HepG2 (cell line): Measurements from ENCODE around the gene ZCCHC24. TPM values are rescaled to one million over a fixed set of nuclear protein-coding genes. Genes with fewer than 3 reads are reported as not detected.

Experiments
- DPF2 ChIP-seq: sonication (generic); formaldehyde crosslinking; IDR thresholded peaks from 2 replicates; pipeline ENCODE4 v1.4.0; 2020; ENCODE audit warnings: mild to moderate bottlenecking, low read depth, missing genetic modification reagents, borderline replicate concordance
- EHMT2 ChIP-seq: fragments of 200-600 bp; sonication (generic); IDR thresholded peaks from 2 replicates; pipeline ENCODE4 v1.7.0; 2017; ENCODE audit warnings: antibody characterized with exemption, low read depth, low read length, borderline replicate concordance
- HES4 ChIP-seq: sonication (generic); formaldehyde crosslinking; IDR thresholded peaks from 2 replicates; pipeline ENCODE4 v1.9.0; 2021; ENCODE audit warnings: mild to moderate bottlenecking, missing genetic modification reagents, borderline replicate concordance
- HIVEP1 ChIP-seq: sonication (generic); formaldehyde crosslinking; IDR thresholded peaks from 2 replicates; pipeline ENCODE4 v1.4.0; 2020; ENCODE audit warnings: mild to moderate bottlenecking, missing genetic modification reagents
- HNF4A ChIP-seq: sonication (generic); formaldehyde crosslinking; IDR thresholded peaks from 2 replicates; pipeline ENCODE4 v1.4.0; 2020; ENCODE audit warnings: missing genetic modification reagents
- HNRNPL ChIP-seq: fragments of 200-400 bp; formaldehyde crosslinking; IDR thresholded peaks from 2 replicates; pipeline ENCODE4 v1.6.1; 2017; ENCODE audit warnings: mild to moderate bottlenecking, low read depth, low read length
- NCOA2 ChIP-seq: sonication (generic); formaldehyde crosslinking; IDR thresholded peaks from 2 replicates; pipeline ENCODE4 v1.8.0; 2022; ENCODE audit warnings: inconsistent platforms
- NR2C2 ChIP-seq: sonication (generic); formaldehyde crosslinking; IDR thresholded peaks from 2 replicates; pipeline ENCODE4 v1.4.0; 2020; ENCODE audit warnings: missing genetic modification reagents, mild to moderate bottlenecking, moderate library complexity, borderline replicate concordance
- RFX5 ChIP-seq: IDR thresholded peaks from 2 replicates; pipeline ENCODE4 v1.6.1; 2011; ENCODE audit warnings: low read depth, low read length, improper control_type of control experiment
- SMARCE1 ChIP-seq: fragments of 450-650 bp; IDR thresholded peaks from 2 replicates; pipeline ENCODE4 v1.6.1; 2017; ENCODE audit warnings: borderline replicate concordance
- ZNF180 ChIP-seq: sonication (generic); formaldehyde crosslinking; IDR thresholded peaks from 2 replicates; pipeline ENCODE4 v1.4.0; 2020; ENCODE audit warnings: low read depth, missing genetic modification reagents, borderline replicate concordance
- ZNF207 ChIP-seq: fragments of 450-650 bp; IDR thresholded peaks from 2 replicates; pipeline ENCODE4 v1.6.1; 2016; ENCODE audit warnings: antibody characterized with exemption, borderline replicate concordance
- ZNF225 ChIP-seq: sonication (generic); formaldehyde crosslinking; IDR thresholded peaks from 2 replicates; pipeline ENCODE4 v1.4.0; 2020; ENCODE audit warnings: mild to moderate bottlenecking, missing genetic modification reagents
- ZNF329 ChIP-seq: sonication (generic); formaldehyde crosslinking; IDR thresholded peaks from 2 replicates; pipeline ENCODE4 v1.9.0; 2021; ENCODE audit warnings: low read depth, mild to moderate bottlenecking, missing genetic modification reagents
- ZNF343 ChIP-seq: sonication (generic); formaldehyde crosslinking; IDR thresholded peaks from 2 replicates; pipeline ENCODE4 v1.4.0; 2020; ENCODE audit warnings: mild to moderate bottlenecking, missing genetic modification reagents
- ZNF605 ChIP-seq: sonication (generic); formaldehyde crosslinking; IDR thresholded peaks from 2 replicates; pipeline ENCODE4 v1.8.0; 2022; ENCODE audit warnings: mild to moderate bottlenecking, missing genetic modification reagents
- polyA plus RNA-seq, 8 experiments: library from polyadenylated mRNA; depleted of rRNA in 3 of 8; stranded (reverse) in 7 of 8; unstranded in 1 of 8; fragments of >200 nt; fragmentation: Illumina TruSeq in 4 of 8; extraction: Trizol in 4 of 8; gene quantifications; 2 replicates each; pipeline versions ENCODE4 v1.2.1 to v1.2.3, GENCODE V29; 2011 to 2016; ENCODE audit warnings: low read depth in 4 of 8, missing spikeins in 1 of 8, mixed read lengths in 1 of 8; ENCODE audit not compliant: insufficient read depth in 1 of 8
- total RNA-seq, 5 experiments: library from RNA; depleted of rRNA; stranded (reverse); fragments of >200 nt; fragmentation: Illumina TruSeq; extraction: Trizol; gene quantifications; 2 replicates each; pipeline ENCODE4 v1.2.3, GENCODE V29; 2016; ENCODE audit warnings: low read depth in 1 of 5
- TF ChIP-seq, protein P1 (sequence below): sonication (generic); formaldehyde crosslinking; IDR thresholded peaks from 2 replicates; pipeline ENCODE4 v1.5.1; 2020; ENCODE audit warnings: mild to moderate bottlenecking, moderate library complexity, missing genetic modification reagents
- TF ChIP-seq, protein P2 (sequence below): IDR thresholded peaks from 2 replicates; pipeline ENCODE4 v1.6.1; 2012; ENCODE audit warnings: low read depth, low read length, improper control_type of control experiment
- TF ChIP-seq, protein P3 (sequence below): sonication (generic); formaldehyde crosslinking; IDR thresholded peaks from 2 replicates; pipeline ENCODE4 v1.5.0; 2020; ENCODE audit warnings: missing genetic modification reagents
- TF ChIP-seq, protein P4 (sequence below): sonication (generic); formaldehyde crosslinking; IDR thresholded peaks from 2 replicates; pipeline ENCODE4 v1.4.0; 2020; ENCODE audit warnings: missing genetic modification reagents
- TF ChIP-seq, protein P5 (sequence below): sonication (generic); formaldehyde crosslinking; IDR thresholded peaks from 2 replicates; pipeline ENCODE4 v1.4.0; 2020; ENCODE audit warnings: mild to moderate bottlenecking, missing genetic modification reagents

Gene ZCCHC24
- total and polyA plus RNA-seq, 2 of the 13 experiments (the other 11 are each of a cell fraction or from before 2014, with no cell fraction given) = 3.1 to 7.9 TPM

DNA sequence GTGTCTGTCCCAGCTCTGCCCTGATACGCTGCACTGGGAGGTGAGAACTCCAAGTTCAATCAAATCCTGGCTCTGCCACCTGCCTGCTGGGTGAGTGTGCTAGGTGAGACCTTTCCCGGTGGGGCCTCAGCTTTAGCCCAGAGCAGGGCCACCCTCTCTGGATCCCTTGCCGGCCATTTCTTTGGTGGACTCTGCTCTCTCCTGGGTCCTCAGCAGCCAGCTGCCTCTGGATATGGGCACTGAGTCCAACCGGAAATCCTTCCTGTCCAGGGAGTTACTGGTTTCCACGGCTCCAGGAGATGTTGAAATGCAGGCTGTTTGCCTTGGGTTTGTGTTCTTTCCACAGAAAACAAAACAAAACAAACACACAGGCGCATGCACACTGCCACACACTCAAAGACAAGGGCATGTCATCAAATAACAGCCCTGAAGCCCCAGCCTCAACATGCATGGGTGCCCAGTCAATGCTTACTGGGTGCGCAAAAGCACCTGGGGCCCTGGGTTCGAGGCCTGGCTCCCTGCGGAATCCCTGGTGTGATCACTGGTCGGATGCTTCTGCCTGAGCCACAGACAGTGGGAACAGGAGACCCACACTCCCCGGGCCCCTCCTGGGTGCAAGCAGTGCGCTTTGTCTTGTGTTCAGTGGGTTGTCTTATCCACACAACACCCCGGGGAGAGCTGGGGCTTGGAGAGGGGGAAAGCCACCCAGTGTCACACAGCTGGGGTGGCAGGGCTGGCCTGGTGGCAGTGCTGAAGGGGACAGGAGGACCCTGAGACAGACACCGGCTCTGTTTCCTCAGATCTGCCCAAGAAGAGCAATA, 65.1 kb downstream of the ZCCHC24 start (continued):
- TF ChIP-seq, protein P1, sequence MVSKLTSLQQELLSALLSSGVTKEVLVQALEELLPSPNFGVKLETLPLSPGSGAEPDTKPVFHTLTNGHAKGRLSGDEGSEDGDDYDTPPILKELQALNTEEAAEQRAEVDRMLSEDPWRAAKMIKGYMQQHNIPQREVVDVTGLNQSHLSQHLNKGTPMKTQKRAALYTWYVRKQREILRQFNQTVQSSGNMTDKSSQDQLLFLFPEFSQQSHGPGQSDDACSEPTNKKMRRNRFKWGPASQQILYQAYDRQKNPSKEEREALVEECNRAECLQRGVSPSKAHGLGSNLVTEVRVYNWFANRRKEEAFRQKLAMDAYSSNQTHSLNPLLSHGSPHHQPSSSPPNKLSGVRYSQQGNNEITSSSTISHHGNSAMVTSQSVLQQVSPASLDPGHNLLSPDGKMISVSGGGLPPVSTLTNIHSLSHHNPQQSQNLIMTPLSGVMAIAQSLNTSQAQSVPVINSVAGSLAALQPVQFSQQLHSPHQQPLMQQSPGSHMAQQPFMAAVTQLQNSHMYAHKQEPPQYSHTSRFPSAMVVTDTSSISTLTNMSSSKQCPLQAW (CRISPR knock-in tag) = peak; percentile 75; the same call in 1 of the 2 replicates
- TF ChIP-seq, protein P2, sequence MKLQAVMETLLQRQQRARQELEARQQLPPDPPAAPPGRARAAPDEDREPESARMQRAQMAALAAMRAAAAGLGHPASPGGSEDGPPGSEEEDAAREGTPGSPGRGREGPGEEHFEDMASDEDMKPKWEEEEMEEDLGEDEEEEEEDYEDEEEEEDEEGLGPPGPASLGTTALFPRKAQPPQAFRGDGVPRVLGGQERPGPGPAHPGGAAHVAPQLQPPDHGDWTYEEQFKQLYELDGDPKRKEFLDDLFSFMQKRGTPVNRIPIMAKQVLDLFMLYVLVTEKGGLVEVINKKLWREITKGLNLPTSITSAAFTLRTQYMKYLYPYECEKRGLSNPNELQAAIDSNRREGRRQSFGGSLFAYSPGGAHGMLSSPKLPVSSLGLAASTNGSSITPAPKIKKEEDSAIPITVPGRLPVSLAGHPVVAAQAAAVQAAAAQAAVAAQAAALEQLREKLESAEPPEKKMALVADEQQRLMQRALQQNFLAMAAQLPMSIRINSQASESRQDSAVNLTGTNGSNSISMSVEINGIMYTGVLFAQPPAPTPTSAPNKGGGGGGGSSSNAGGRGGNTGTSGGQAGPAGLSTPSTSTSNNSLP = no peak
- TF ChIP-seq ZNF343 (CRISPR knock-in tag) (peak; percentile 53; the same call in 1 of the 2 replicates), ZNF605 (CRISPR knock-in tag) (peak; percentile 62), HNF4A (CRISPR knock-in tag) (peak; percentile 92), NR2C2 (CRISPR knock-in tag) (peak; percentile 70), HES4 (no peak), ZNF225 (no peak), RFX5 (no peak), ZNF180 (CRISPR knock-in tag) (no peak), HNRNPL (no peak), ZNF329 (CRISPR knock-in tag) (peak; percentile 70; the same call in 1 of the 2 replicates), SMARCE1 (no peak), NCOA2 (CRISPR knock-in tag) (peak; percentile 79), HIVEP1 (CRISPR knock-in tag) (peak; percentile 76; the same call in 1 of the 2 replicates), DPF2 (CRISPR knock-in tag) (peak; percentile 92), EHMT2 (peak; percentile 55; the same call in 1 of the 2 replicates), ZNF207 (no peak)
- TF ChIP-seq, protein P3, sequence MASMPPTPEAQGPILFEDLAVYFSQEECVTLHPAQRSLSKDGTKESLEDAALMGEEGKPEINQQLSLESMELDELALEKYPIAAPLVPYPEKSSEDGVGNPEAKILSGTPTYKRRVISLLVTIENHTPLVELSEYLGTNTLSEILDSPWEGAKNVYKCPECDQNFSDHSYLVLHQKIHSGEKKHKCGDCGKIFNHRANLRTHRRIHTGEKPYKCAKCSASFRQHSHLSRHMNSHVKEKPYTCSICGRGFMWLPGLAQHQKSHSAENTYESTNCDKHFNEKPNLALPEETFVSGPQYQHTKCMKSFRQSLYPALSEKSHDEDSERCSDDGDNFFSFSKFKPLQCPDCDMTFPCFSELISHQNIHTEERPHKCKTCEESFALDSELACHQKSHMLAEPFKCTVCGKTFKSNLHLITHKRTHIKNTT (CRISPR knock-in tag) = no peak
- TF ChIP-seq, protein P4, sequence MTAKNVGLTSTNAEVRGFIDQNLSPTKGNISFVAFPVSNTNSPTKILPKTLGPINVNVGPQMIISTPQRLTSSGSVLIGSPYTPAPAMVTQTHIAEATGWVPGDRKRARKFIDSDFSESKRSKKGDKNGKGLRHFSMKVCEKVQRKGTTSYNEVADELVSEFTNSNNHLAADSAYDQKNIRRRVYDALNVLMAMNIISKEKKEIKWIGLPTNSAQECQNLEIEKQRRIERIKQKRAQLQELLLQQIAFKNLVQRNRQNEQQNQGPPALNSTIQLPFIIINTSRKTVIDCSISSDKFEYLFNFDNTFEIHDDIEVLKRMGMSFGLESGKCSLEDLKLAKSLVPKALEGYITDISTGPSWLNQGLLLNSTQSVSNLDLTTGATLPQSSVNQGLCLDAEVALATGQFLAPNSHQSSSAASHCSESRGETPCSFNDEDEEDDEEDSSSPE = no peak
- TF ChIP-seq, protein P5, sequence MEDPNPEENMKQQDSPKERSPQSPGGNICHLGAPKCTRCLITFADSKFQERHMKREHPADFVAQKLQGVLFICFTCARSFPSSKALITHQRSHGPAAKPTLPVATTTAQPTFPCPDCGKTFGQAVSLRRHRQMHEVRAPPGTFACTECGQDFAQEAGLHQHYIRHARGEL = no peak
